Heart left ventricle (tissue), 16 donors: ENCODE results near the gene SGPP2. TPM values are rescaled to one million over a fixed set of nuclear protein-coding genes. Genes with fewer than 3 reads are reported as not detected.
"Not testable (repeated sequence)": the region's sequence is repeated elsewhere in the genome, so short reads cannot be mapped to it uniquely, and the experiment has no call there.

ENCODE experiments used
- ATAC-seq, 4 donors: fragments of 200-7000 bp; cut with Tn5 transposase; one replicate each; pipeline ENCODE4 v1.9.1; 2020 to 2022; ENCODE audit warnings: moderate library complexity in 4 of 4, mild to moderate bottlenecking in 3 of 4, moderate number of reproducible peaks in 1 of 4
- DNase-seq, 5 donors: peaks; one replicate each; pipeline ENCODE4 v3.0.0-alpha.2; 2020
- H3K27ac ChIP-seq, 12 donors: fragments of 200-600 bp; sonication (generic) in 4 of 12; one replicate each; pipeline versions ENCODE4 v1.5.0 to v1.8.0; 2016 to 2022; ENCODE audit warnings: mild to moderate bottlenecking in 2 of 12
- H3K27me3 ChIP-seq, 9 donors: fragments of 200-600 bp; sonication (generic) in 2 of 9; one replicate each; pipeline versions ENCODE4 v1.5.1 to v1.8.0; 2016 to 2022; ENCODE audit warnings: mild to moderate bottlenecking in 3 of 9
- H3K36me3 ChIP-seq, 9 donors: fragments of 200-600 bp; sonication (generic) in 2 of 9; one replicate each; pipeline versions ENCODE4 v1.5.0 to v1.8.0; 2018 to 2022; ENCODE audit warnings: mild to moderate bottlenecking in 2 of 9
- H3K4me1 ChIP-seq, 12 donors: fragments of 200-600 bp; sonication (generic) in 4 of 12; one replicate each; pipeline versions ENCODE4 v1.5.0 to v1.8.0; 2016 to 2022; ENCODE audit warnings: mild to moderate bottlenecking in 3 of 12
- H3K4me3 ChIP-seq, 12 donors: fragments of 200-600 bp; sonication (generic) in 4 of 12; one replicate each; pipeline versions ENCODE4 v1.5.0 to v1.8.0; 2017 to 2022; ENCODE audit warnings: mild to moderate bottlenecking in 9 of 12, moderate library complexity in 4 of 12
- H3K9me3 ChIP-seq, 12 donors: fragments of 200-600 bp; sonication (generic) in 4 of 12; one replicate each; pipeline versions ENCODE4 v1.5.0 to v1.8.0; 2016 to 2022; ENCODE audit warnings: mild to moderate bottlenecking in 1 of 12
- POLR2A ChIP-seq, 2 donors: fragments of 450-650 bp; IDR thresholded peaks; one replicate each; pipeline ENCODE4 v1.6.1; 2017; ENCODE audit warnings: antibody characterized with exemption in 2 of 2, mild to moderate bottlenecking in 2 of 2, moderate library complexity in 2 of 2
- WGBS, 4 donors: extraction: QIAGEN DNeasy Blood & Tissue Kit in 2 of 4; methylation state at CpG; one replicate each; pipeline versions ENCODE4 v1.1.5 to v1.1.7; 2013 to 2018; 5-methylcytosine and 5-hydroxymethylcytosine counted together
- intact Hi-C, 10 donors: fragments of 100-400 bp; cut with DNase I; formaldehyde crosslinking; loops; one replicate each; pipeline versions ENCODE4 v1.11.1 to v1.14.2; 2022
- polyA plus RNA-seq, 2 donors: library from polyadenylated mRNA; stranded (reverse); fragments of 200-250 nt; gene quantifications; one replicate each; pipeline ENCODE4 v1.2.3, GENCODE V29; 2013
- total RNA-seq, 9 donors: library from RNA; depleted of rRNA in 2 of 9; stranded (reverse); fragments of >200 nt in 2 of 9; fragmentation: NEBNext Ultra II Directional in 3 of 9; extraction: Animal tissue kit (Norgen Biotek cat#: 25700) in 3 of 9; gene quantifications; one replicate each; pipeline versions ENCODE4 v1.1.0 to v1.2.4, GENCODE V29; 2016 to 2023
- TF ChIP-seq, protein P1 (sequence below), 12 donors: fragments of 200-600 bp; sonication (generic) in 4 of 12; IDR thresholded peaks; one replicate each; pipeline versions ENCODE4 v1.5.0 to v1.8.0; 2018 to 2022; ENCODE audit warnings: antibody characterized with exemption in 12 of 12, mild to moderate bottlenecking in 5 of 12
- donor health status: ischemic (EF 13 %, LVEDD 7.1; RV severe dilation, severe dysfunction).
- donor health status: healthy with polysubstance abuse.
- donor health status: DM: no; HTN: yes; CAD: no.
- donor health status: DM: no; HTN: no; CAD: no.
- donor health status: ischemic (EF 25% LVEDD 6.9; RV normal size, moderate dysfunction).
- donor health status: ischemic (EF 25% LVEDD 5.7; RV mildly dilated, moderate dysfunction).
- donor health status: healthy.
- donor health status: DM: yes; HTN: yes; CAD: no.
- donor health status: ischemic (EF 35%, LVEDD 5.7; RV mildly dilated, moderate dysfunction).
- donor health status: nonischemic (EF 11% LVEDD 7.7; RV severe dilation, severe dysfunction).
- donor health status: DM: yes; HTN: yes; CAD: no.
- donor health status: PGD.
- donor health status: ischemic (EF 29% LVEDD 5.4; RV normal size, mild dysfunction).
- donor health status: nonischemic (EF 23%, LVEDD 6.1; RV moderate dilation, normal function).

The SGPP2 gene
- total and polyA plus RNA-seq, 11 donors: 1.6 to 25.8 (median 12.4) TPM

DNA sequence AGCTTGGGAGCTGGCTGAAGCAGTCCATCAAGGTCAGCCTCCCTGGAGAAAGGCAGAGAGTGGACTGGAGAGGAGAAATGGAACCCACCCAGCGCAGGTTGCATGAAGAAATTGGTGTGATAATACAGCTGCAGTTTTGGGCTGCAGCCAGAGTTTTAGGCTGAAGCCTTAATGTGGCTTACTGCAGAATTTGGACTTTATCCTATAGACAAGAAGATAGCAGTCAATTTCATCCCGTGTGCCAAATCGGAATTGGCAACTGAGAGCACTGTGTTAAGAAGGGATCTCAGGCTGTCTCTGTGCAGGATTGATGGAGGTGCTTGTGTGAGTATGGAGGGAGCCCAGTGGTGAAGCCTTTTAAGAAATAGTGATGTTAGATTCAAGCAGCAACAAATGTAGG is 7.5 kb downstream of the SGPP2 start:
- no peaks in the 10 kb centered on the region for H3K36me3 ChIP-seq
- 70 to 82% (median 78%) methylated on average over 3 of the region's 3 CpGs for WGBS, 4 donors
- no peaks in the 10 kb centered on the region for H3K27me3 ChIP-seq
- ATAC-seq: no peak
- intact Hi-C loops: no loop called here
- DNase-seq: no peak
- H3K4me3 ChIP-seq: no peak overlapping the region
- no peaks in the 10 kb centered on the region for H3K9me3 ChIP-seq
- no peak overlapping the region for H3K27ac ChIP-seq
- H3K4me1 ChIP-seq: peaks cover 0 to 2% (median 0%) of the 10 kb centered on the region in 12 donors
- TF ChIP-seq POLR2A (IDR thresholded peaks at IDR 0.05): no peak
- TF ChIP-seq, protein P1, sequence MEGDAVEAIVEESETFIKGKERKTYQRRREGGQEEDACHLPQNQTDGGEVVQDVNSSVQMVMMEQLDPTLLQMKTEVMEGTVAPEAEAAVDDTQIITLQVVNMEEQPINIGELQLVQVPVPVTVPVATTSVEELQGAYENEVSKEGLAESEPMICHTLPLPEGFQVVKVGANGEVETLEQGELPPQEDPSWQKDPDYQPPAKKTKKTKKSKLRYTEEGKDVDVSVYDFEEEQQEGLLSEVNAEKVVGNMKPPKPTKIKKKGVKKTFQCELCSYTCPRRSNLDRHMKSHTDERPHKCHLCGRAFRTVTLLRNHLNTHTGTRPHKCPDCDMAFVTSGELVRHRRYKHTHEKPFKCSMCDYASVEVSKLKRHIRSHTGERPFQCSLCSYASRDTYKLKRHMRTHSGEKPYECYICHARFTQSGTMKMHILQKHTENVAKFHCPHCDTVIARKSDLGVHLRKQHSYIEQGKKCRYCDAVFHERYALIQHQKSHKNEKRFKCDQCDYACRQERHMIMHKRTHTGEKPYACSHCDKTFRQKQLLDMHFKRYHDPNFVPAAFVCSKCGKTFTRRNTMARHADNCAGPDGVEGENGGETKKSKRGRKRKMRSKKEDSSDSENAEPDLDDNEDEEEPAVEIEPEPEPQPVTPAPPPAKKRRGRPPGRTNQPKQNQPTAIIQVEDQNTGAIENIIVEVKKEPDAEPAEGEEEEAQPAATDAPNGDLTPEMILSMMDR (IDR thresholded peaks at IDR 0.05): no peak

- DNase-seq: no peak
- H3K27me3 ChIP-seq: no peaks in the 10 kb centered on the region
- H3K27ac ChIP-seq: no peak overlapping the region
- TF ChIP-seq, protein P1 (IDR thresholded peaks at IDR 0.05): no peak
- TF ChIP-seq POLR2A (IDR thresholded peaks at IDR 0.05): no peak
- no peak for ATAC-seq
- intact Hi-C loops: no loop called here
- no peaks in the 10 kb centered on the region for H3K4me1 ChIP-seq
- no peaks in the 10 kb centered on the region for H3K36me3 ChIP-seq
- no peaks in the 10 kb centered on the region for H3K9me3 ChIP-seq
- WGBS, 4 donors: 71 to 76% (median 73%) methylated on average over 9 of the region's 9 CpGs
- H3K4me3 ChIP-seq: no peak overlapping the region
Observed at GRCh38 chr2:222433332-222434173, 9.2 kb downstream of the SGPP2 start.

GRCh38 chr2:222434204-222434603 is 9.9 kb downstream of the SGPP2 start:
- intact Hi-C loops: no loop called here
- DNase-seq (no peak), ATAC-seq (no peak)
- H3K36me3 ChIP-seq: no peaks in the 10 kb centered on the region
- no peak overlapping the region for H3K4me3 ChIP-seq
- H3K27ac ChIP-seq: no peak overlapping the region
- WGBS, 4 donors: 79 to 88% (median 83%) methylated on average over 4 of the region's 4 CpGs
- TF ChIP-seq, protein P1 (IDR thresholded peaks at IDR 0.05): no peak
- no peak for TF ChIP-seq POLR2A (IDR thresholded peaks at IDR 0.05)
- H3K9me3 ChIP-seq: no peaks in the 10 kb centered on the region
- H3K27me3 ChIP-seq: no peaks in the 10 kb centered on the region
- no peaks in the 10 kb centered on the region for H3K4me1 ChIP-seq

DNA sequence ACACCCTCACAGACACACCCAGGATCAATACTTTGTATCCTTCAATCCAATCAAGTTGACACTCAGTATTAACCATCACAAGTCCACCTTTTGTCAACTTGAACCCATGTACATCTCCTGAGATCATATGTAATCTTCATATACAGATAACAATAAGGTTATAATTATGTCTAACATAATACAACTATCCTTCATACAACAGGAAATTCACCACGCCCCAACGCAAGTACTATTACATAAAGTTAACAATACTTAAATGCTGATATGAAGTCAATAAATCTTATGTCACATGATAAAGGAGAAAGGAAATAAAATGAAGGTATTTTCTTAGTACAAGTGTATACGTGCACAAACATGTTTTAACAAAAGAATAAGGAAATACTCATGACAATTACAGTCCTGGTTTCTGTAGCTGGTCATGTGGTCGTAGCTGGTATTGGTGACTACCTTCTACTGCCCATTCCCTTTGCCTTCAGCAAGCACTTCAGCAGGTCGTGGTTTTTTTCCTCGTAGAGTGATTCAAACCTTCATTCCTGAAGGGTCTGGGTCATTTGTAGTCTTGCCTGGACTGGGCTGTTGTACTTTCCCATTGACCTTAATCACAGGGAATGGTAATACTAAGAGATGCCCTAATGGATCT is 11.2 kb downstream of the SGPP2 start:
- WGBS, 4 donors: 84 to 89% (median 87%) methylated on average over 6 of the region's 6 CpGs
- ATAC-seq, H3K4me3 ChIP-seq, H3K4me1 ChIP-seq, intact Hi-C loops, H3K27me3 ChIP-seq, H3K27ac ChIP-seq, H3K36me3 ChIP-seq, DNase-seq, H3K9me3 ChIP-seq: not testable (repeated sequence)
